K562 (cell line): ENCODE measurements around the gene IMP4. TPM values are rescaled to one million over a fixed set of nuclear protein-coding genes. Genes with fewer than 3 reads are reported as not detected.
A peak's percentile ranks its signal among the peaks of the same experiment; 100 is the strongest.

Experiments used
- ATAC-seq: fragments of 200-7000 bp; cut with Tn5 transposase; 3 replicates; pipeline ENCODE4 v1.9.1; 2020; ENCODE audit warnings: moderate library complexity
- BruUV-seq: library from RNA; stranded (reverse); fragments of 400-500 nt; replicated peaks from 2 replicates; lab custom pipeline; 2021; lab: Mats Ljungman, UMichigan
- CTCF ChIA-PET: fragments of 300-600 bp; formaldehyde crosslinking; extraction: SDS; loops from one replicate; lab custom pipeline; 2021; ENCODE audit warnings: low intra/inter-chr PET ratio; lab: Yijun Ruan, JAX
- POLR2A ChIA-PET: fragments of 300-600, 350-650 bp; sonication (Branson Sonifier 250); formaldehyde crosslinking; extraction: SDS; loops from one replicate; lab custom pipeline; 2021; ENCODE audit warnings: antibody characterized with exemption, inconsistent platforms; lab: Yijun Ruan, JAX
- DNase-seq, 4 experiments: peaks; one replicate each; pipeline versions ENCODE4 v3.0.0 to v3.0.0-alpha.2; 2011 to 2018; ENCODE audit warnings: low spot score in 3 of 4, mixed read lengths in 3 of 4; ENCODE audit errors: extremely low read depth in 1 of 4
- FAIRE-seq: peaks from 2 replicates; lab custom pipeline; 2011; peaks lifted over from hg19 to GRCh38; lab: Jason Lieb, UNC
- H2AFZ ChIP-seq: 2 replicates; pipeline ENCODE4 v1.6.0; 2011; ENCODE audit warnings: low read depth, low read length, control low read depth, inconsistent platforms
- H3K27ac ChIP-seq: fragments of 200-600 bp; 3 replicates; pipeline ENCODE4 v1.8.0; 2011; ENCODE audit warnings: low read depth, mild to moderate bottlenecking, control low read depth, inconsistent platforms, low read length, moderate library complexity, mixed read lengths; ENCODE audit errors: extremely low read depth
- H3K27me3 ChIP-seq, 2 experiments: fragments of 300-600 bp in 1 of 2; 2 replicates in 1 of 2; 3 replicates in 1 of 2; pipeline versions ENCODE4 v1.6.0 to v1.8.0; 2011; ENCODE audit warnings: inconsistent platforms in 2 of 2, low read length in 2 of 2, mild to moderate bottlenecking in 1 of 2, mixed read lengths in 1 of 2, moderate library complexity in 1 of 2; ENCODE audit not compliant: control insufficient read depth in 2 of 2, insufficient read depth in 2 of 2
- H3K36me3 ChIP-seq: fragments of 300-600 bp; 3 replicates; pipeline ENCODE4 v1.8.0; 2011; ENCODE audit warnings: mild to moderate bottlenecking, low read length, inconsistent platforms; ENCODE audit not compliant: control insufficient read depth, insufficient read depth
- H3K4me1 ChIP-seq, 2 experiments: fragments of 200-600 bp in 1 of 2; replicated peaks in 1 of 2; 2 replicates in 1 of 2; 3 replicates in 1 of 2; pipeline versions ENCODE4 v1.5.1 to v1.8.0; 2011; ENCODE audit warnings: inconsistent platforms in 2 of 2, low read length in 2 of 2, mild to moderate bottlenecking in 1 of 2, mixed read lengths in 1 of 2, moderate library complexity in 1 of 2; ENCODE audit not compliant: control insufficient read depth in 2 of 2, insufficient read depth in 2 of 2
- H3K4me2 ChIP-seq: 2 replicates; pipeline ENCODE4 v1.6.1; 2011; ENCODE audit warnings: low read length, control low read depth, inconsistent platforms, mixed read lengths; ENCODE audit not compliant: insufficient read depth
- H3K4me3 ChIP-seq: fragments of 200-600 bp; sonication (generic), shearing (Covaris generic); 2 replicates; pipeline ENCODE4 v1.5.1; 2016; ENCODE audit warnings: control low read depth, inconsistent platforms
- H3K79me2 ChIP-seq: fragments of 200-600 bp; 3 replicates; pipeline ENCODE4 v1.8.0; 2011; ENCODE audit warnings: low read length, inconsistent platforms; ENCODE audit not compliant: control insufficient read depth, insufficient read depth
- H3K9ac ChIP-seq, 2 experiments: 2 replicates each; pipeline versions ENCODE4 v1.6.0 to v1.6.1; 2011; ENCODE audit warnings: low read depth in 2 of 2, low read length in 2 of 2, control low read depth in 1 of 2, inconsistent platforms in 1 of 2, mild to moderate bottlenecking in 1 of 2, mixed read lengths in 1 of 2; ENCODE audit not compliant: insufficient read depth in 1 of 2
- H3K9me1 ChIP-seq: one replicate; pipeline ENCODE4 v1.6.0; 2011; ENCODE audit warnings: inconsistent platforms, mild to moderate bottlenecking, low read length, moderate library complexity; ENCODE audit not compliant: control insufficient read depth, insufficient read depth
- H3K9me3 ChIP-seq: replicated peaks from 2 replicates; pipeline ENCODE4 v1.5.1; 2011; ENCODE audit warnings: low read depth, low read length, inconsistent platforms; ENCODE audit not compliant: control insufficient read depth, insufficient read depth
- H4K20me1 ChIP-seq: replicated peaks from 2 replicates; pipeline ENCODE4 v1.6.1; 2011; ENCODE audit warnings: low read length, inconsistent platforms, mixed read lengths; ENCODE audit not compliant: control insufficient read depth, insufficient read depth
- NBN ChIP-seq: fragments of 450-650 bp; IDR thresholded peaks from 2 replicates; pipeline ENCODE4 v1.6.1; 2016; ENCODE audit warnings: low read depth, mild to moderate bottlenecking
- SMAD4 ChIP-seq: fragments of 250-450 bp; sonication (Bioruptor Pico); conservative IDR thresholded peaks from 2 replicates; pipeline ENCODE4 v1.8.0; 2021; ENCODE audit warnings: inconsistent platforms, mild to moderate bottlenecking, moderate library complexity
- YY1 ChIP-seq, 3 experiments: IDR thresholded peaks; 2 replicates each; pipeline ENCODE4 v1.6.1; 2011; ENCODE audit warnings: low read length in 2 of 3, mild to moderate bottlenecking in 2 of 3, moderate library complexity in 2 of 3, borderline replicate concordance in 1 of 3, control low read depth in 1 of 3, low read depth in 1 of 3; ENCODE audit not compliant: insufficient read depth in 3 of 3, insufficient replicate concordance in 2 of 3, control insufficient read depth in 1 of 3, insufficient read length in 1 of 3; ENCODE audit errors: extremely low read depth in 1 of 3
- ZNF584 ChIP-seq: fragments of 200-800 bp; sonication (Bioruptor generic); IDR thresholded peaks from 2 replicates; pipeline ENCODE4 v1.6.1; 2016; ENCODE audit warnings: low read depth, mild to moderate bottlenecking, missing genetic modification characterization, missing compliant biosample characterization
- ZNF76 ChIP-seq: fragments of 250-450 bp; sonication (Bioruptor Pico); IDR thresholded peaks from 2 replicates; pipeline ENCODE4 v1.4.0; 2020; ENCODE audit warnings: mild to moderate bottlenecking, moderate library complexity, borderline replicate concordance
- WGBS: fragments of 100-300 bp; shearing (Covaris generic); methylation state at CpG from one replicate; pipeline ENCODE4 v1.1.6; 2016; ENCODE audit warnings: low coverage, mixed read lengths; ENCODE audit not compliant: insufficient coverage; ENCODE audit errors: missing lambda C conversion rate; 5-methylcytosine and 5-hydroxymethylcytosine counted together
- in situ Hi-C: fragments of 300-500 bp; cut with MboI; formaldehyde crosslinking; loops from 4 replicates; pipeline ENCODE4 v1.15.0; 2018; ENCODE audit warnings: inconsistent platforms, mixed read lengths
- intact Hi-C: fragments of 100-400 bp; cut with micrococcal nuclease; formaldehyde crosslinking; loops from 2 replicates; pipeline ENCODE4 v1.14.2; 2022
- polyA plus RNA-seq, 8 experiments: library from polyadenylated mRNA; depleted of rRNA in 4 of 8; stranded (reverse) in 5 of 8; unstranded in 3 of 8; fragments of >200 nt; fragmentation: Nextera tagmentation in 2 of 8; fragmentation: Illumina TruSeq in 1 of 8; extraction: Ambion mirVana in 2 of 8; extraction: Trizol in 1 of 8; gene quantifications; 2 replicates each; pipeline versions ENCODE4 v1.2.1 to v1.2.3, GENCODE V29; 2011 to 2014; ENCODE audit warnings: inconsistent platforms in 1 of 8, missing spikeins in 1 of 8
- total RNA-seq, 7 experiments: library from RNA; depleted of rRNA in 6 of 7; stranded (reverse); fragments of >200 nt in 6 of 7; fragmentation: Illumina TruSeq in 2 of 7; extraction: Trizol in 2 of 7; gene quantifications; 2 replicates each; pipeline versions ENCODE4 v1.2.1 to v1.2.3, GENCODE V29; 2011 to 2021; ENCODE audit warnings: low replicate concordance in 1 of 7
- TF ChIP-seq, protein P1 (sequence below): sonication (generic); formaldehyde crosslinking; IDR thresholded peaks from 2 replicates; pipeline ENCODE4 v1.8.1; 2023; ENCODE audit warnings: missing genetic modification reagents, mild to moderate bottlenecking, borderline replicate concordance

The IMP4 gene
- total and polyA plus RNA-seq, 9 of the 15 experiments (the other 6 are each of a cell fraction or from before 2014, with no cell fraction given), result 35.4 to 209 (median 100.0) TPM

DNA sequence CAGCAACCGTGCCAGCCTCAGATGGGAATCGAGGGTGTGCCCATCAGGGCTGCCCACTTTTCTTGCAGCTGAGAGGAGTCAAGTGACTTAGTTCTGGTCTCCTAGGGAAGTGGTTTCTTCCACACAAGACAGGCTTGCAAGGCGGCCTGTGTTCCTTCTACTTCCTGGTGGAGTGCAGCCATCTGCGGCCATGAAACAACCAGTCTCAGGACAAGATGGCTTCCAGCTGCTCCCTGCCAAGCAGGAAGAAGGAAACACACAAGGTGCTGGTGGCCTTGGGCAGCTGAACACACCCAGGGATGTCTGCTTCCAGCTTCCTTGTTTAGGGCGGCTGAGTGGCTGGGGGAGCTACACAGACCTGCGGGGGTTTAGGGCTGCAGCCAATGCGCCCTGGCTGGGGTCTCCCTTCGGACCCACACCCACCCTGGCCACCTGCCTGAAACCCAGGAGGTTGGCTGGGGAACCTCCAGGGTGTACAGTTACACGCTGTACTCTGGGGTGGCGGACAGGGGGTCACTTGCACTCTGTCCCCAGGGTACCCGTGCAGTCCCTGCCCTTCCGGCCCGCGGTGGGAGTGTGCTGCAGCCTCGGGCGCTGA lies 47.9 kb downstream of the IMP4 start:
- Histone ChIP-seq H3K9me1 (no peaks in the 10 kb centered on the region), H3K4me1 (peaks cover 12 to 18% of the 10 kb centered on the region in 2 experiments; a peak in 4 of 5 replicates), H3K36me3 (no peaks in the 10 kb centered on the region), H2AFZ (peak overlapping the region; percentile 67), H3K79me2 (no peaks in the 10 kb centered on the region), H3K4me2 (peak overlapping the region; percentile 63), H3K9me3 (no peaks in the 10 kb centered on the region), H4K20me1 (no peaks in the 10 kb centered on the region), H3K27ac (peak overlapping the region; percentile 55; the same call in 2 of the 3 replicates), H3K27me3 (no peaks in the 10 kb centered on the region), H3K9ac (peak overlapping the region; percentile 8 to 88; a peak in 3 of 4 replicates), H3K4me3 (peak overlapping the region; percentile 39)
- FAIRE-seq (no peak), ATAC-seq (peak; percentile 31), DNase-seq (no peak)
- in situ Hi-C loops, result loop anchor here (25.0 kb wide), 1 partner anchor 197 kb away; the partner anchor contains the start of gene CFC1
- intact Hi-C loops, result no loop called here
- TF ChIP-seq SMAD4, result no peak
- no peak for TF ChIP-seq ZNF584
- TF ChIP-seq YY1 (IDR thresholded peaks at IDR 0.05; ENCODE audit: borderline replicate concordance in 1 of 3, control insufficient read depth in 1 of 3, extremely low read depth in 1 of 3, insufficient read depth in 3 of 3, insufficient read length in 1 of 3, insufficient replicate concordance in 2 of 3, low read depth in 1 of 3, low read length in 2 of 3), result peak in 1 of 3 experiments; percentile 62
- no peak for TF ChIP-seq NBN
- TF ChIP-seq, protein P1, sequence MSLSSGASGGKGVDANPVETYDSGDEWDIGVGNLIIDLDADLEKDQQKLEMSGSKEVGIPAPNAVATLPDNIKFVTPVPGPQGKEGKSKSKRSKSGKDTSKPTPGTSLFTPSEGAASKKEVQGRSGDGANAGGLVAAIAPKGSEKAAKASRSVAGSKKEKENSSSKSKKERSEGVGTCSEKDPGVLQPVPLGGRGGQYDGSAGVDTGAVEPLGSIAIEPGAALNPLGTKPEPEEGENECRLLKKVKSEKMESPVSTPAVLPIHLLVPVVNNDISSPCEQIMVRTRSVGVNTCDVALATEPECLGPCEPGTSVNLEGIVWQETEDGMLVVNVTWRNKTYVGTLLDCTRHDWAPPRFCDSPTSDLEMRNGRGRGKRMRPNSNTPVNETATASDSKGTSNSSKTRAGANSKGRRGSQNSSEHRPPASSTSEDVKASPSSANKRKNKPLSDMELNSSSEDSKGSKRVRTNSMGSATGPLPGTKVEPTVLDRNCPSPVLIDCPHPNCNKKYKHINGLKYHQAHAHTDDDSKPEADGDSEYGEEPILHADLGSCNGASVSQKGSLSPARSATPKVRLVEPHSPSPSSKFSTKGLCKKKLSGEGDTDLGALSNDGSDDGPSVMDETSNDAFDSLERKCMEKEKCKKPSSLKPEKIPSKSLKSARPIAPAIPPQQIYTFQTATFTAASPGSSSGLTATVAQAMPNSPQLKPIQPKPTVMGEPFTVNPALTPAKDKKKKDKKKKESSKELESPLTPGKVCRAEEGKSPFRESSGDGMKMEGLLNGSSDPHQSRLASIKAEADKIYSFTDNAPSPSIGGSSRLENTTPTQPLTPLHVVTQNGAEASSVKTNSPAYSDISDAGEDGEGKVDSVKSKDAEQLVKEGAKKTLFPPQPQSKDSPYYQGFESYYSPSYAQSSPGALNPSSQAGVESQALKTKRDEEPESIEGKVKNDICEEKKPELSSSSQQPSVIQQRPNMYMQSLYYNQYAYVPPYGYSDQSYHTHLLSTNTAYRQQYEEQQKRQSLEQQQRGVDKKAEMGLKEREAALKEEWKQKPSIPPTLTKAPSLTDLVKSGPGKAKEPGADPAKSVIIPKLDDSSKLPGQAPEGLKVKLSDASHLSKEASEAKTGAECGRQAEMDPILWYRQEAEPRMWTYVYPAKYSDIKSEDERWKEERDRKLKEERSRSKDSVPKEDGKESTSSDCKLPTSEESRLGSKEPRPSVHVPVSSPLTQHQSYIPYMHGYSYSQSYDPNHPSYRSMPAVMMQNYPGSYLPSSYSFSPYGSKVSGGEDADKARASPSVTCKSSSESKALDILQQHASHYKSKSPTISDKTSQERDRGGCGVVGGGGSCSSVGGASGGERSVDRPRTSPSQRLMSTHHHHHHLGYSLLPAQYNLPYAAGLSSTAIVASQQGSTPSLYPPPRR (CRISPR knock-in tag), result no peak
- TF ChIP-seq ZNF76 (CRISPR knock-in tag), result no peak
- POLR2A ChIA-PET, result interaction anchor here (1.0 to 2.2 kb wide), 3 partner anchors 12 to 48 kb away, joined by 3 to 6 read pairs (median 5); partner anchors contain the start of gene IMP4
- WGBS, result 58% methylated on average over 15 of the region's 16 CpGs
- BruUV-seq, result no TSS peak
- CTCF ChIA-PET, result no interaction called here
